Prostate gland (tissue), 2 donors: ENCODE data around the gene MORC3. TPM values are rescaled to one million over a fixed set of nuclear protein-coding genes. Genes with fewer than 3 reads are reported as not detected.
"Not testable (repeated sequence)": the region's sequence is repeated elsewhere in the genome, so short reads cannot be mapped to it uniquely, and the experiment has no call there.

Source experiments
- DNase-seq: peaks from one replicate; pipeline ENCODE4 v3.0.0-alpha.2; 2019; ENCODE audit warnings: low spot score
- H3K27ac ChIP-seq, 2 donors: fragments of 200-600 bp; sonication (generic); 2 replicates each; pipeline ENCODE4 v1.5.1; 2017 to 2019
- H3K27me3 ChIP-seq: fragments of 200-600 bp; sonication (generic); replicated peaks from 2 replicates; pipeline ENCODE4 v1.5.1; 2019; ENCODE audit not compliant: insufficient read depth
- H3K36me3 ChIP-seq, 2 donors: fragments of 200-600 bp; sonication (generic); 1 replicate in 1 of 2; 2 replicates in 1 of 2; pipeline versions ENCODE4 v1.5.1 to v1.8.1; 2017 to 2019
- H3K4me1 ChIP-seq: fragments of 200-600 bp; sonication (generic); replicated peaks from 2 replicates; pipeline ENCODE4 v1.5.1; 2019
- H3K4me3 ChIP-seq, 2 donors: fragments of 200-600 bp; sonication (generic); 2 replicates each; pipeline ENCODE4 v1.5.1; 2017 to 2019
- H3K9me3 ChIP-seq: fragments of 200-600 bp; sonication (generic); 2 replicates; pipeline ENCODE4 v1.5.1; 2017
- POLR2A ChIP-seq: fragments of 450-650 bp; IDR thresholded peaks from one replicate; pipeline ENCODE4 v1.6.1; 2016; ENCODE audit warnings: antibody characterized with exemption, mild to moderate bottlenecking
- POLR2AphosphoS5 ChIP-seq: sonication (generic); formaldehyde crosslinking; IDR thresholded peaks from one replicate; pipeline ENCODE4 v1.6.1; 2017; ENCODE audit warnings: antibody characterized with exemption
- WGBS: methylation state at CpG from one replicate; pipeline ENCODE4 v1.1.5; 2018; 5-methylcytosine and 5-hydroxymethylcytosine counted together
- intact Hi-C: fragments of 100-400 bp; cut with DNase I; formaldehyde crosslinking; loops from one replicate; pipeline ENCODE4 v1.14.2; 2022
- total RNA-seq, 2 donors: library from RNA; depleted of rRNA; stranded (reverse); fragments of >200 nt; gene quantifications; one replicate each; pipeline ENCODE4 v1.1.0, GENCODE V29; 2016
- TF ChIP-seq, protein P1 (sequence below), 4 experiments: fragments of 200-600 bp in 2 of 4; fragments of 450-650 bp in 2 of 4; sonication (generic) in 2 of 4; IDR thresholded peaks; 1 replicate in 3 of 4; 2 replicates in 1 of 4; pipeline ENCODE4 v1.5.1; 2016 to 2019; ENCODE audit warnings: antibody characterized with exemption in 4 of 4, mild to moderate bottlenecking in 2 of 4, moderate library complexity in 2 of 4

MORC3 gene
- total RNA-seq, 2 donors from 2014 or later = 34.8 to 42.0 TPM

DNA sequence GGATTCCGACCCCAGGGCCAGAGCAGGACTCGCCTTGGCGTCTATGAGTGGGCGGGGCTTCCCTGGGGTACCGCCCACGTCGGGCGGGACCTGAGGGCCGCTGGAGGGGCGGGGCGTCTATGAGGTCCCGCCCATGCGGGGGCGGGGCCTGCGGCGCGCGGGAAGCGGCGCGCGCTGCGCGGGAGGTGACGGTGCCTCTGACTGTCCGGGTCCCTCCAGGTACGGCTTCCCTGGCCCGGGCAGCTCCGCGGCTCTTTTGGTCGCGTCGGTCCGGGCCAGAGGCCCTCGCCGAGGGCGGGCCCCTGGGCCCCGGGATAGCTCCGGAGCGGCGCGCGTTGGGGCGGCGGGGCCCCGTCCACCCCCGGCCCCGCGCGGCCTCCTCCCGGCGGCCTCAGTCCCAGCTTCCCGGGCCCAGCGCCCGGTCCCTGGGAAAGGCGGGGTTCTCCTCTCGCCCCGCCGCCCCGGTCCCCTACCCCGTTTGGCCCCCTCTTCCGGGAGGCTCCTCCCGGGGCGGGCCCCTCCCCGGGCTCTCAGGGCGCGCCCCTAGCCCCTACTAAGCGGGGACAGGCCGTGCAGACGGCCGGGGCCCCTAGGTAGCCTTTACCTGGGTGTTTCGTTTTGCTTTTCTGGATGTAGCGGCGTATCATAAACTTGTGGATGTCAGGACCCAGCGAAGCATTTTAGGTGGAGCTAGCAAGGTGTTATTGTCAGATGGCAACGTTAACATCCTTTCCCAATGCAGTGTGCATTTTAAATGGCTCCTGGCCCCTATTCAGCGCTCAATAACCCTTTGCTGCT, 65.4 kb downstream of the MORC3 start, which contains the start of gene CHAF1B:
Gene CHAF1B, plus strand, starts transcription at position 160 of the 798 bp plus-strand sequence. CDS start 745 bp downstream, outside the sequence.
- intact Hi-C loops = no loop called here
- H3K4me3 ChIP-seq = peak within 1 kb of the TSS; percentile 58 to 64
- H3K9me3 ChIP-seq = no peaks in the 10 kb centered on the region
- DNase-seq = peak; percentile 75
- no peaks in the 10 kb centered on the region for H3K4me1 ChIP-seq
- no peaks in the 10 kb centered on the region for H3K27me3 ChIP-seq
- 2% methylated on average over 56 of the region's 77 CpGs for WGBS
- H3K36me3 ChIP-seq = no peaks in the 10 kb centered on the region
- peak; percentile 67 for TF ChIP-seq POLR2A
- TF ChIP-seq, protein P1, sequence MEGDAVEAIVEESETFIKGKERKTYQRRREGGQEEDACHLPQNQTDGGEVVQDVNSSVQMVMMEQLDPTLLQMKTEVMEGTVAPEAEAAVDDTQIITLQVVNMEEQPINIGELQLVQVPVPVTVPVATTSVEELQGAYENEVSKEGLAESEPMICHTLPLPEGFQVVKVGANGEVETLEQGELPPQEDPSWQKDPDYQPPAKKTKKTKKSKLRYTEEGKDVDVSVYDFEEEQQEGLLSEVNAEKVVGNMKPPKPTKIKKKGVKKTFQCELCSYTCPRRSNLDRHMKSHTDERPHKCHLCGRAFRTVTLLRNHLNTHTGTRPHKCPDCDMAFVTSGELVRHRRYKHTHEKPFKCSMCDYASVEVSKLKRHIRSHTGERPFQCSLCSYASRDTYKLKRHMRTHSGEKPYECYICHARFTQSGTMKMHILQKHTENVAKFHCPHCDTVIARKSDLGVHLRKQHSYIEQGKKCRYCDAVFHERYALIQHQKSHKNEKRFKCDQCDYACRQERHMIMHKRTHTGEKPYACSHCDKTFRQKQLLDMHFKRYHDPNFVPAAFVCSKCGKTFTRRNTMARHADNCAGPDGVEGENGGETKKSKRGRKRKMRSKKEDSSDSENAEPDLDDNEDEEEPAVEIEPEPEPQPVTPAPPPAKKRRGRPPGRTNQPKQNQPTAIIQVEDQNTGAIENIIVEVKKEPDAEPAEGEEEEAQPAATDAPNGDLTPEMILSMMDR (IDR thresholded peaks at IDR 0.05) = no peak
- H3K27ac ChIP-seq = peak within 1 kb of the TSS; percentile 67 to 78

DNA sequence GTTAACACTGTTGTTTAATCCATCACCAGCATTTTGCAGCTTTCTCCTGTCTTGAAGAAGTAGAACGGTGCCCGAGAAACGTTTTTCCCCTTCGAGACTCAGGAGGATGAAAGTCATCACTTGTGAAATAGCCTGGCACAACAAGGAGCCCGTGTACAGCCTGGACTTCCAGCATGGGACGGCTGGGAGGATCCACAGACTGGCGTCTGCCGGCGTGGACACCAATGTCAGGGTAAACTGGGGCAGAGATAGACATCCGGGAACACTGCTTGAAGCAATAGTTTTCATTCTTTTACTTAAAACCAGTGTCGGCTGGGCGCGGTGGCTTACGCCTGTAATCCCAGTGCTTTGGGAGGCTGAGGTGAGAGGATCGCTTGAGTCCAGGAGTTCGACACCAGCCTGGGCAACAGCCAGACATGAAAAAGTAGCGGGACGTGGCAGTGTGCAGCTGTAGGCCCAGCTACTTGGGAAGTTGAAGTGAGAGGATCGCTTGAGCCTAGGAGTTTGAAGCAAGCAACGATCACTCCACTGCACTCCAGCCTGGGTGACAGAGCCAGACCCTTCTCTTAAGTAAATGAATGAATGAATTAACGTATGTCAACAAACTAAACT, 66.1 kb downstream of the MORC3 start:
- Histone ChIP-seq H3K4me1 (no peaks in the 10 kb centered on the region), H3K9me3 (no peaks in the 10 kb centered on the region), H3K36me3 (no peaks in the 10 kb centered on the region), H3K27me3 (no peaks in the 10 kb centered on the region), H3K27ac (peak overlapping the region; percentile 67 to 78), H3K4me3 (peak overlapping the region; percentile 58 to 64)
- intact Hi-C loops = no loop called here
- TF ChIP-seq POLR2AphosphoS5 (no peak), POLR2A (no peak)
- TF ChIP-seq, protein P1 (IDR thresholded peaks at IDR 0.05) = no peak
- WGBS = 61% methylated on average over 21 of the region's 21 CpGs
- DNase-seq = no peak

DNA sequence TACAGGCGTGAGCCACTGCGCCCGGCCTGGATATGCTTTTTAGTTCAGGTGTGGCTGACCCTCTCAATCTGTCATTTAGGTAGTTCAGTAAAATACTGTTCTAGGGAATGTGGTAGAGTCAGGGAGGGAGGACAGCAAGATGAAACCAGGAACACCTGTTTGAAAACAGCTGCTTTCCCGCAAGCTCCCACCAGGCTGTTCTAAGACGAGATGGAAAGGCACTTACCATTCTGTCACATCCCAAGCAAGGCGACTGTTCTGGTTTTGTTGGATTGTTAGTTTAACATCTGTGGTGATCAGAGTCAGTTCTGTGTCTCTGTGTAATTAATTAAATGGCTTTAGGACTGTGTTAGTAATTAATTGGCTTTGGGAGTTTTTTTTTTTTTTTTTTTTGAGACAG, 68.1 kb downstream of the MORC3 start:
- no peak for DNase-seq
- no peaks in the 10 kb centered on the region for H3K4me1 ChIP-seq
- no peaks in the 10 kb centered on the region for H3K27me3 ChIP-seq
- no peaks in the 10 kb centered on the region for H3K36me3 ChIP-seq
- TF ChIP-seq POLR2AphosphoS5 = no peak
- no peak for TF ChIP-seq POLR2A
- TF ChIP-seq, protein P1 (IDR thresholded peaks at IDR 0.05) = no peak
- 92% methylated on average over 6 of the region's 6 CpGs for WGBS
- no peak overlapping the region for H3K4me3 ChIP-seq
- H3K27ac ChIP-seq = no peak overlapping the region
- intact Hi-C loops = no loop called here
- no peaks in the 10 kb centered on the region for H3K9me3 ChIP-seq

DNA sequence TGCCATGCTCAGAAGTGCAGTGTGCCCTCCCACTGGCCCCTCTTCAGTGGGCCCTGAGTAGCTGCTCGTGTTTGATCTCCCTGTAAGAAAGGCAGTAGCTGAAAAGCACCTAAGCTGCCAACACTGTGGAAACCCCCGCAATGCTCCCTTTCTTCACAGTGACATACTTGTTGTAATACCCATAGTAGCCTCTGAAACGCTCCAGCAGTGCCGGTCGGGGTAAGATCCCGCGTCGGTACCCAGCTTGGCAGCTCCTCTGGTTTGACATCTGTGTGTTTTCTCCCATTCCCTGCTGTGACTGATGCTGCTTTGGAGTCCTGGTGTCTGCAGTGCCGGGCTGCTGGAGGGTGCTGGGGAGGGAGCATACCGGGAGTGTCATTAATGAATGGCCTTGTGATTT, 68.8 kb downstream of the MORC3 start:
- no peaks in the 10 kb centered on the region for H3K4me1 ChIP-seq
- H3K36me3 ChIP-seq = no peaks in the 10 kb centered on the region
- DNase-seq = no peak
- no peaks in the 10 kb centered on the region for H3K9me3 ChIP-seq
- H3K27ac ChIP-seq = no peak overlapping the region
- intact Hi-C loops = no loop called here
- TF ChIP-seq, protein P1 (IDR thresholded peaks at IDR 0.05) = peak in 1 of 4 experiments; percentile 14
- TF ChIP-seq POLR2AphosphoS5 = no peak
- TF ChIP-seq POLR2A = no peak
- H3K27me3 ChIP-seq = no peaks in the 10 kb centered on the region
- WGBS = 73% methylated on average over 10 of the region's 10 CpGs
- H3K4me3 ChIP-seq = no peak overlapping the region

DNA sequence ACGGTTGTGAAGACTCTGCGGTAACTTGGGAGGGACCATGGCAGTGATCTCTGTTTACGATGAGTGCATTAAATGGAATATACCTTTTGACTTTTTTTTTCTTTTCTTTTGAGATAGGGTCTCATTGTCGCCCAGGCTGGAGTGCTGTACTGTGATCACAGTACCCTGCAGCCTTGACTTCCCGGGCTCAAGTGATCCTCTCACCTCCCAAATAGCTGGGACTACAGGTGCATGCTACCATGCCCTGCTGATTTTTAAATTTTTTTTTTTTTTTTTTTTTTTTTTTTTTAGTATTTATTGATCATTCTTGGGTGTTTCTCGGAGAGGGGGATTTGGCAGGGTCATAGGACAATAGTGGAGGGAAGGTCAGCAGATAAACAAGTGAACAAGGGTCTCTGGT, 71.7 kb downstream of the MORC3 start:
- H3K27ac ChIP-seq, H3K36me3 ChIP-seq, H3K4me3 ChIP-seq, DNase-seq, H3K27me3 ChIP-seq, H3K9me3 ChIP-seq, H3K4me1 ChIP-seq, intact Hi-C loops: not testable (repeated sequence)
- 91% methylated on average over 6 of the region's 6 CpGs for WGBS
